H9 (cell line): ENCODE results near the gene AKR7A3. TPM values are rescaled to one million over a fixed set of nuclear protein-coding genes. Genes with fewer than 3 reads are reported as not detected.

Experiments used
- DNase-seq: peaks from one replicate; pipeline ENCODE4 v3.0.0-alpha.2; 2017
- H2AFZ ChIP-seq: one replicate; pipeline ENCODE4 v1.6.1; 2013; ENCODE audit warnings: mild to moderate bottlenecking, low read length, control low read depth, moderate library complexity
- H2AK5ac ChIP-seq: 2 replicates; pipeline ENCODE4 v1.6.1; 2013; ENCODE audit warnings: low read length, control low read depth, mixed read lengths; ENCODE audit not compliant: insufficient read length
- H2BK120ac ChIP-seq: one replicate; pipeline ENCODE4 v1.6.1; 2013; ENCODE audit warnings: low read depth, mild to moderate bottlenecking, low read length, control low read depth, inconsistent platforms; ENCODE audit not compliant: poor library complexity, severe bottlenecking
- H2BK12ac ChIP-seq: 2 replicates; pipeline ENCODE4 v1.6.1; 2013; ENCODE audit warnings: low read length, control low read depth, mixed read lengths, low read depth; ENCODE audit not compliant: insufficient read length
- H2BK15ac ChIP-seq: 2 replicates; pipeline ENCODE4 v1.6.1; 2013; ENCODE audit warnings: low read depth, low read length, control low read depth
- H2BK20ac ChIP-seq: one replicate; pipeline ENCODE4 v1.6.1; 2013; ENCODE audit warnings: low read depth, mild to moderate bottlenecking, low read length, control low read depth, inconsistent platforms; ENCODE audit not compliant: poor library complexity, severe bottlenecking
- H2BK5ac ChIP-seq: 2 replicates; pipeline ENCODE4 v1.6.1; 2013; ENCODE audit warnings: low read length, control low read depth, mixed read lengths; ENCODE audit not compliant: insufficient read length
- H3K14ac ChIP-seq: 2 replicates; pipeline ENCODE4 v1.6.1; 2013; ENCODE audit warnings: low read length, control low read depth; ENCODE audit not compliant: insufficient read depth
- H3K18ac ChIP-seq: 2 replicates; pipeline ENCODE4 v1.6.1; 2013; ENCODE audit warnings: low read depth, mild to moderate bottlenecking, mixed read lengths, low read length, control low read depth; ENCODE audit not compliant: insufficient read length
- H3K23ac ChIP-seq: 2 replicates; pipeline ENCODE4 v1.6.1; 2013; ENCODE audit warnings: low read length, control low read depth, mixed read lengths, low read depth; ENCODE audit not compliant: insufficient read length
- H3K23me2 ChIP-seq: 2 replicates; pipeline ENCODE4 v1.6.1; 2013; ENCODE audit warnings: low read depth, mild to moderate bottlenecking, mixed read lengths, low read length, control low read depth; ENCODE audit not compliant: insufficient read length, poor library complexity, severe bottlenecking
- H3K27ac ChIP-seq: 2 replicates; pipeline ENCODE4 v1.5.1; 2013; ENCODE audit warnings: low read length, control low read depth, mixed read lengths, low read depth; ENCODE audit not compliant: insufficient read length
- H3K27me3 ChIP-seq: 2 replicates; pipeline ENCODE4 v1.6.1; 2013; ENCODE audit warnings: low read length, control low read depth, inconsistent platforms; ENCODE audit not compliant: insufficient read depth
- H3K4ac ChIP-seq: 2 replicates; pipeline ENCODE4 v1.6.1; 2013; ENCODE audit warnings: low read depth, mild to moderate bottlenecking, control low read depth, inconsistent platforms, low read length, moderate library complexity
- H3K4me1 ChIP-seq: 2 replicates; pipeline ENCODE4 v1.6.1; 2013; ENCODE audit warnings: low read length, control low read depth, inconsistent platforms; ENCODE audit not compliant: insufficient read depth
- H3K4me2 ChIP-seq: 2 replicates; pipeline ENCODE4 v1.6.1; 2013; ENCODE audit warnings: low read length, control low read depth, mixed read lengths; ENCODE audit not compliant: insufficient read length, insufficient read depth
- H3K56ac ChIP-seq: 2 replicates; pipeline ENCODE4 v1.6.1; 2013; ENCODE audit warnings: low read depth, mild to moderate bottlenecking, mixed read lengths, low read length, control low read depth; ENCODE audit not compliant: insufficient read length
- H3K79me1 ChIP-seq: 2 replicates; pipeline ENCODE4 v1.6.1; 2013; ENCODE audit warnings: low read depth, mild to moderate bottlenecking, moderate library complexity, low read length, control low read depth, inconsistent platforms; ENCODE audit not compliant: insufficient read depth, poor library complexity, severe bottlenecking
- H3K79me2 ChIP-seq: 2 replicates; pipeline ENCODE4 v1.6.1; 2013; ENCODE audit warnings: low read length, control low read depth, inconsistent platforms; ENCODE audit not compliant: insufficient read depth
- H3K9ac ChIP-seq: 2 replicates; pipeline ENCODE4 v1.6.1; 2013; ENCODE audit warnings: low read length, control low read depth, mixed read lengths; ENCODE audit not compliant: insufficient read length; ENCODE audit errors: extremely low read depth
- H3K9me3 ChIP-seq: one replicate; pipeline ENCODE4 v1.6.1; 2013; ENCODE audit warnings: low read depth, low read length, inconsistent platforms; ENCODE audit not compliant: control insufficient read depth
- H3T11ph ChIP-seq: one replicate; pipeline ENCODE4 v1.6.1; 2013; ENCODE audit warnings: mild to moderate bottlenecking, low read length, control low read depth, inconsistent platforms
- H4K20me1 ChIP-seq: one replicate; pipeline ENCODE4 v1.6.1; 2013; ENCODE audit not compliant: control insufficient read depth, insufficient read length, insufficient read depth
- H4K5ac ChIP-seq: 2 replicates; pipeline ENCODE4 v1.6.1; 2013; ENCODE audit warnings: low read depth, mild to moderate bottlenecking, mixed read lengths, low read length, control low read depth; ENCODE audit not compliant: insufficient read length
- H4K8ac ChIP-seq: replicated peaks from 2 replicates; pipeline ENCODE4 v1.6.1; 2013; ENCODE audit warnings: low read length, control low read depth, mixed read lengths, low read depth; ENCODE audit not compliant: insufficient read length
- H4K91ac ChIP-seq: 2 replicates; pipeline ENCODE4 v1.6.1; 2013; ENCODE audit warnings: low read depth, mild to moderate bottlenecking, moderate library complexity, mixed read lengths, low read length, control low read depth; ENCODE audit not compliant: insufficient read length
- H3K27ac Mint-ChIP-seq, 3 experiments: 2 replicates in 2 of 3; 3 replicates in 1 of 3; pipeline ENCODE4 v1.8.0; 2020 to 2021; ENCODE audit warnings: mixed read lengths in 3 of 3, mild to moderate bottlenecking in 1 of 3, moderate library complexity in 1 of 3
- H3K27me3 Mint-ChIP-seq: 2 replicates; pipeline ENCODE4 v1.8.0; 2021; ENCODE audit warnings: low read depth, mild to moderate bottlenecking, moderate library complexity, mixed read lengths
- H3K36me3 Mint-ChIP-seq, 3 experiments: 2 replicates in 2 of 3; 3 replicates in 1 of 3; pipeline ENCODE4 v1.8.0; 2020 to 2021; ENCODE audit warnings: low read depth in 3 of 3, mixed read lengths in 3 of 3; ENCODE audit not compliant: insufficient read depth in 1 of 3
- H3K4me1 Mint-ChIP-seq, 2 experiments: 2 replicates each; pipeline ENCODE4 v1.8.0; 2020; ENCODE audit warnings: mixed read lengths in 2 of 2
- H3K4me3 Mint-ChIP-seq, 2 experiments: 2 replicates in 1 of 2; 3 replicates in 1 of 2; pipeline ENCODE4 v1.8.0; 2020 to 2021; ENCODE audit warnings: mild to moderate bottlenecking in 2 of 2, mixed read lengths in 2 of 2, moderate library complexity in 1 of 2
- H3K9me3 Mint-ChIP-seq, 2 experiments: 2 replicates in 1 of 2; 3 replicates in 1 of 2; pipeline ENCODE4 v1.8.0; 2020; ENCODE audit warnings: mild to moderate bottlenecking in 2 of 2, mixed read lengths in 2 of 2, moderate library complexity in 1 of 2
- WGBS: extraction: QIAGEN DNeasy Blood & Tissue Kit; methylation state at CpG from one replicate; pipeline ENCODE4 v1.1.7; 2013; ENCODE audit warnings: missing lambda C conversion rate, low lambda C conversion rate, mixed read lengths; ENCODE audit not compliant: insufficient read length; ENCODE audit errors: extremely low coverage; 5-methylcytosine and 5-hydroxymethylcytosine counted together
- total RNA-seq: library from RNA; stranded (reverse); gene quantifications from 2 replicates; pipeline ENCODE4 v1.2.1, GENCODE V29; 2021
- TF ChIP-seq, protein P1 (sequence below): fragments of 200-600 bp; sonication (generic); conservative IDR thresholded peaks from 3 replicates; pipeline ENCODE4 v1.8.0; 2021; ENCODE audit warnings: antibody characterized with exemption, mild to moderate bottlenecking

AKR7A3 gene
- total RNA-seq, 1 experiment from 2014 or later = 0.74 TPM

DNA sequence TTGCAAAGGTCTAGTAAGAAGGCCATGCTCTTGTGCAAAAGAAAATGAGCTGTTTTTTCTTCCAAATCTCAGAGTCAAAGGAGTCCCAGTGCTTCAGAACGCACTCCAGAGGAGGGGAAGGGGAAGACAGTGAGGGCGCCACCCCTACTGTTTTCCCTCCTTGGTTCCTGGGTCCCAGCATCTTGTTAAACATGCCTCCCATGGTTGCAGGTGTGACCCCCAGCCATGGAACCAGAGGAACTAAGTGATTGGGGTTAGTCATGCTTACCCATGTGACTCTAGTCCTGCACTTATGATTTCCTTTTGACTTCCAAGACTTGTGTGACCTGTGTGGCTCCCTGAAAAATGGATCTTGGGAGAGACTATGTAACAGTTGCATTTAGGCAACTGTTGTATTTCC is 6.1 kb upstream of the AKR7A3 start:
- no peak overlapping the region for H3K56ac ChIP-seq
- H3K4me2 ChIP-seq = no peak overlapping the region
- no peak overlapping the region for H4K91ac ChIP-seq
- H3K4ac ChIP-seq = no peak overlapping the region
- no CpG with 5 or more reads among the region's 2 CpGs for WGBS
- no peak overlapping the region for H4K8ac ChIP-seq
- H3K79me1 ChIP-seq = no peaks in the 10 kb centered on the region
- H3T11ph ChIP-seq = no peak overlapping the region
- peaks cover 33 to 37% (median 37%) of the 10 kb centered on the region in 3 experiments for H3K36me3 Mint-ChIP-seq
- TF ChIP-seq, protein P1, sequence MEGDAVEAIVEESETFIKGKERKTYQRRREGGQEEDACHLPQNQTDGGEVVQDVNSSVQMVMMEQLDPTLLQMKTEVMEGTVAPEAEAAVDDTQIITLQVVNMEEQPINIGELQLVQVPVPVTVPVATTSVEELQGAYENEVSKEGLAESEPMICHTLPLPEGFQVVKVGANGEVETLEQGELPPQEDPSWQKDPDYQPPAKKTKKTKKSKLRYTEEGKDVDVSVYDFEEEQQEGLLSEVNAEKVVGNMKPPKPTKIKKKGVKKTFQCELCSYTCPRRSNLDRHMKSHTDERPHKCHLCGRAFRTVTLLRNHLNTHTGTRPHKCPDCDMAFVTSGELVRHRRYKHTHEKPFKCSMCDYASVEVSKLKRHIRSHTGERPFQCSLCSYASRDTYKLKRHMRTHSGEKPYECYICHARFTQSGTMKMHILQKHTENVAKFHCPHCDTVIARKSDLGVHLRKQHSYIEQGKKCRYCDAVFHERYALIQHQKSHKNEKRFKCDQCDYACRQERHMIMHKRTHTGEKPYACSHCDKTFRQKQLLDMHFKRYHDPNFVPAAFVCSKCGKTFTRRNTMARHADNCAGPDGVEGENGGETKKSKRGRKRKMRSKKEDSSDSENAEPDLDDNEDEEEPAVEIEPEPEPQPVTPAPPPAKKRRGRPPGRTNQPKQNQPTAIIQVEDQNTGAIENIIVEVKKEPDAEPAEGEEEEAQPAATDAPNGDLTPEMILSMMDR = no peak
- H3K27me3 Mint-ChIP-seq = peaks cover 10% of the 10 kb centered on the region
- no peak overlapping the region for H3K14ac ChIP-seq
- no peaks in the 10 kb centered on the region; a peak in 1 of 4 replicates for H3K4me1 Mint-ChIP-seq
- H2AK5ac ChIP-seq = no peak overlapping the region
- no peak overlapping the region for H2BK120ac ChIP-seq
- no peaks in the 10 kb centered on the region for H3K4me1 ChIP-seq
- H2BK5ac ChIP-seq = no peak overlapping the region
- H3K4me3 Mint-ChIP-seq = no peak overlapping the region
- no peak overlapping the region for H2BK15ac ChIP-seq
- no peak overlapping the region for H3K27ac Mint-ChIP-seq
- H4K20me1 ChIP-seq = no peaks in the 10 kb centered on the region
- no peak for DNase-seq
- no peak overlapping the region for H2AFZ ChIP-seq
- no peak overlapping the region for H3K27ac ChIP-seq
- H2BK20ac ChIP-seq = no peak overlapping the region
- peaks cover 34 to 44% of the 10 kb centered on the region in 2 experiments for H3K9me3 Mint-ChIP-seq
- H3K9me3 ChIP-seq = peaks cover 16% of the 10 kb centered on the region
- no peak overlapping the region for H4K5ac ChIP-seq
- no peak overlapping the region for H3K18ac ChIP-seq
- H3K79me2 ChIP-seq = no peaks in the 10 kb centered on the region; the same call in 1 of the 2 replicates
- H2BK12ac ChIP-seq = no peak overlapping the region
- no peaks in the 10 kb centered on the region; the same call in 1 of the 2 replicates for H3K27me3 ChIP-seq
- no peak overlapping the region for H3K9ac ChIP-seq
- H3K23ac ChIP-seq = no peak overlapping the region
- H3K23me2 ChIP-seq = no peaks in the 10 kb centered on the region
